GM18868 (cell line): ENCODE measurements around the gene FAM72C.
"Not testable (repeated sequence)": the region's sequence is repeated elsewhere in the genome, so short reads cannot be mapped to it uniquely, and the experiment has no call there.

Source experiments
- ATAC-seq: cut with Tn5 transposase; IDR thresholded peaks from one replicate; pipeline ENCODE4 v1.9.1; 2021; ENCODE audit warnings: mild to moderate bottlenecking, moderate library complexity; ENCODE audit not compliant: unreplicated experiment

Gene FAM72C

GRCh38 chr1:143987868-143988267 is 16.1 kb upstream of the FAM72C start:
- ATAC-seq, result not testable (repeated sequence)

GRCh38 chr1:143984721-143985473 is 13.1 kb upstream of the FAM72C start:
- not testable (repeated sequence) for ATAC-seq

- ATAC-seq, result not testable (repeated sequence)
These were observed 2.6 kb upstream of the FAM72C start for GRCh38 chr1:143974416-143974815.

- ATAC-seq, result not testable (repeated sequence)
These were observed 2.2 kb upstream of the FAM72C start for GRCh38 chr1:143973876-143974414.

GRCh38 chr1:143972753-143973326 is 1.1 kb upstream of the FAM72C start:
- ATAC-seq, result peak; percentile 2

GRCh38 chr1:143965860-143966259 is 5.9 kb downstream of the FAM72C start:
- not testable (repeated sequence) for ATAC-seq

GRCh38 chr1:143964294-143964693 is 7.5 kb downstream of the FAM72C start:
- ATAC-seq, result not testable (repeated sequence)

- ATAC-seq, result not testable (repeated sequence)
These were observed 15.9 kb downstream of the FAM72C start for GRCh38 chr1:143955930-143956329.

- not testable (repeated sequence) for ATAC-seq
These were observed 18.9 kb downstream of the FAM72C start for GRCh38 chr1:143952913-143953312.

- not testable (repeated sequence) for ATAC-seq
These were observed 20.0 kb downstream of the FAM72C start for GRCh38 chr1:143951485-143952391.

GRCh38 chr1:143947749-143948148 is 24.0 kb downstream of the FAM72C start:
- not testable (repeated sequence) for ATAC-seq

GRCh38 chr1:143945253-143945652 is 26.5 kb downstream of the FAM72C start:
- ATAC-seq, result not testable (repeated sequence)

- not testable (repeated sequence) for ATAC-seq
These were observed 27.1 kb downstream of the FAM72C start for GRCh38 chr1:143944576-143945240.

- not testable (repeated sequence) for ATAC-seq
These were observed 28.3 kb downstream of the FAM72C start for GRCh38 chr1:143943319-143943978.

- ATAC-seq, result not testable (repeated sequence)
These were observed 29.4 kb downstream of the FAM72C start for GRCh38 chr1:143942238-143942860.

GRCh38 chr1:143939666-143940065 is 32.1 kb downstream of the FAM72C start:
- ATAC-seq, result not testable (repeated sequence)

- ATAC-seq, result not testable (repeated sequence)
These were observed 32.9 kb downstream of the FAM72C start for GRCh38 chr1:143938922-143939321.

GRCh38 chr1:143936457-143937115 is 35.2 kb downstream of the FAM72C start:
- peak; percentile 60 for ATAC-seq

- ATAC-seq, result not testable (repeated sequence)
These were observed 52.7 kb downstream of the FAM72C start for GRCh38 chr1:143919127-143919526.
